Fibroblast of villous mesenchyme (primary cell): ENCODE data around the gene ITM2C. TPM values are rescaled to one million over a fixed set of nuclear protein-coding genes. Genes with fewer than 3 reads are reported as not detected.

Experiments
- DNase-seq: peaks from one replicate; pipeline ENCODE4 v3.0.0-alpha.2; 2010; ENCODE audit warnings: low read depth
- H3K4me3 ChIP-seq: 2 replicates; pipeline ENCODE4 v1.5.1; 2011; ENCODE audit warnings: low read depth, mild to moderate bottlenecking, low read length
- CTCF ChIP-seq: IDR thresholded peaks from 2 replicates; pipeline ENCODE4 v1.5.1; 2012; ENCODE audit warnings: low read depth, mild to moderate bottlenecking, low read length; ENCODE audit not compliant: insufficient read depth
- total RNA-seq: library from RNA; depleted of rRNA; stranded (reverse); fragments of >200 nt; gene quantifications from 2 replicates; pipeline ENCODE4 v1.2.3, GENCODE V29; 2012

Gene ITM2C
- total RNA-seq, 1 donor: 37.1 TPM

- no peak for TF ChIP-seq CTCF
- H3K4me3 ChIP-seq: no peak overlapping the region
- DNase-seq: no peak
These were observed 26.3 kb downstream of the ITM2C start for GRCh38 chr2:230891064-230891463.

DNA sequence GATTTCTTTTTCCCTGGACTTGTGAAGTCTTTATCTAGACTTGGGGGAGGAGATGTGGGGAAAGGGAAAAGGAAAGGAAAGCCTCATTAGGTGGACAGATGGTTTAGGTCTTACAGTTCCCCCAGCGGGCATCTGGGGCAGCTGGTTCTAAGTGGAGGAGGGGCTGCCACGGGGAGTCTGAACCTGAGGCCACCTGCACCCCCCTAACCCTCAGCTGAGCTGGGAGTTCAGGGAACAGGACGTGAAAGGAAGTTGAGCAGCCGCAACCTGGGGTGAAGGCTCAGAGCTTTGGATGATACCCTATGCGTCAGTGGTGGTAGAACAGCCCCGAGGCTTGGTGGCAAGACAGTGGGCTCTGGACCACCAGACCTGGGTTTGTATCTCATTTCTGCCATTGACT is 26.8 kb downstream of the ITM2C start:
- no peak for DNase-seq
- no peak overlapping the region for H3K4me3 ChIP-seq
- TF ChIP-seq CTCF: no peak

DNA sequence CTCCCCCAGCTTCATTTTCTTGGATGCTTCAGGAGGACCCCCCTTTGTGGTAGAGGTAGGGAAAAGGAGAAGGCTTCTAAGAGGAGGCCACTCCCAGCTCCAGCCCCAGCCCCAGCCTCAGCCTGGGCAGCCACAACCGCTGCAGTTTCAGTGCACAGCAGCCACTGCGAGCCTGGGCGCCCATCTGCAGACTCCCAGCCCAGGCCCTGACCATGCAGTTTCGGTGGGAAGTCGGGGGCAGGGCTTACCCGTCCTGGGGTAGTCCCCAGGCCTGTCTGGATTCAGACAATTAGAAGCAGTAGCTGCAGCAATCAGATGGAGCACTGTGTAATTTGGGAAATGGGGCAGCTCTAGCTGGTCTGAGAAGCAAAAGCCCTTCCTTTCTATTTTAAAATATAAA is 28.6 kb downstream of the ITM2C start:
- H3K4me3 ChIP-seq: no peak overlapping the region
- no peak for DNase-seq
- no peak for TF ChIP-seq CTCF

DNA sequence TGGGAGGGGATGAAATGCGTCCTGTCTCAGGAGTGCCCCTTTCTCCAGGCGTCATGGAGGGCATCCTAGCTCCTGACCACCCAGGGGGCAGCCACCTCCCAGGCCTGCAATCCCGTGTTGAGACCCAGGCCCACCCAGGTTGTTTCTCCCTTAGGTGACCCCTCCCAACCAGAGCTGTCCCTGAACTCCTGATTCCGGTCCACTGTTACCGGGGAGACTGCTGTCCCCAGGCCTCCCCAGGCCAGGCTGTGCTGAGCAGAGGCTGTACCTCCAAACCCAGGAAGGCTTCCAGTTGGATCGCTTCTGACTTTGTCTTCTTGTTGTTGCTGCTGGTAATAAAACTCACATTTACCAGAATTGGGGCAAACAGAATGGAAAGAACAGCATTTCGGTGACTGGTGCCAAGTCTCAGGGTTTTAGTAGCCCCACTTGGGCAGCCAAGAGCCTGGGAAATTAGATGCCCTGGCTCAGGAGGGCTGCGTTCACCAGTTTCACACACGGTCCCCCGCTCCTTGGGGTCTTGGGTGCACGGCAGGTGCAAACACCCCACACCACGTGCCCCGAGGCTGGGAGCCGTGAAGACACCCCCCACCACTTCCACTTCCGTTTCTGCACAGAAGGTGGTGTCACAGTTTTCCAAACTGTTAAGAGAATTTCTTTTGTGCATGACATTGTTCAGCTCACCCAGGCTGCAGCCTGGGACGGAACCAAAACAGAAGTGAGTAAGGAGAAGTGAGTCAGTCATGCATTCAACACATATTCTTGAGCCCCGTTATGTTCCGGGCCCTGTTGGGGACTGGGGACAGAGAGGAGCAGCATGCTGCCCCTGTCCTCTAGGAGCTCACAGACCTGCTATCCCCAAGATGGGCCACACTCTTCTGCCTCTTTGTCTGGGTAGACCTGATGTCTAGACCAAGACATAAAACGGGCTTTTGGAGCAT is 29.4 kb downstream of the ITM2C start:
- H3K4me3 ChIP-seq: no peak overlapping the region
- no peak for DNase-seq
- no peak for TF ChIP-seq CTCF

DNA sequence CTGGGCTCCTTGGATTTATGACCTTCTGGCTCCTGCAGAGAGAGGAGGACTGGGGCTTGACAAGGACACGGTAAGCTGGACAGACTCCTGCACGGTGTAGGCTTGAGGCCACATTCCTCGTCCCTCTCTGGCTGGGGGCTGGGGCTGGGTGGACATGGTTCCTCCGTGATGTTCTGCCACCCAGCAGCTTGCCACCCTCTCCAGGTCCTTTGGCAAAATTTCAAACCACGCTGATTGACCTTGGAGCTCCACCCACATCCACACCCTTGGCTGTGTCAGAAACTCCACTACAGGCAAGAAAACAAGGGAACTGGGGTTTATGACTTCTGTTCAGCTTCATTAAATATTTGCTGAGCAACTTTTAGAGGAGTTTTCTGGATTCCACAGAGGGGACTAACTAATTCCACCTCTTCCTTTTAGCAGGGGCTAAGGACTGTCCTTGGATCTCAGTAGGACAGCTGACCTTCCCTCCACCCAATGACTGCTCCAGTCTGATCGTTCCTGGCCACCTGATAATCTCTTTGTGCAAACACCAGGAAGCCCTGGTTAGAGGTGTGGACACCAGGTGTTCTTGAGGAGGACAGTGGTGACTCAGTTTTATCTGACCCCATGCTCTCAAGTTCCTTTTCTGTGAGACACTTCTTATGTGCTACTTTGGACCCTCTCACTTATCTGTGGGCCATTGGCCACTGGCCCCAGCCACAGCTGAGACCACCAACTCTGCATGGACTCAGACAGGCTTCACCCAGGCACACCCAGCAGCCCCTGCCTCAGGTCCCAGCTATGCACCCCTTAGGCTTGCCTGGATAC is 31.0 kb downstream of the ITM2C start:
- no peak for DNase-seq
- no peak for TF ChIP-seq CTCF
- H3K4me3 ChIP-seq: no peak overlapping the region

DNA sequence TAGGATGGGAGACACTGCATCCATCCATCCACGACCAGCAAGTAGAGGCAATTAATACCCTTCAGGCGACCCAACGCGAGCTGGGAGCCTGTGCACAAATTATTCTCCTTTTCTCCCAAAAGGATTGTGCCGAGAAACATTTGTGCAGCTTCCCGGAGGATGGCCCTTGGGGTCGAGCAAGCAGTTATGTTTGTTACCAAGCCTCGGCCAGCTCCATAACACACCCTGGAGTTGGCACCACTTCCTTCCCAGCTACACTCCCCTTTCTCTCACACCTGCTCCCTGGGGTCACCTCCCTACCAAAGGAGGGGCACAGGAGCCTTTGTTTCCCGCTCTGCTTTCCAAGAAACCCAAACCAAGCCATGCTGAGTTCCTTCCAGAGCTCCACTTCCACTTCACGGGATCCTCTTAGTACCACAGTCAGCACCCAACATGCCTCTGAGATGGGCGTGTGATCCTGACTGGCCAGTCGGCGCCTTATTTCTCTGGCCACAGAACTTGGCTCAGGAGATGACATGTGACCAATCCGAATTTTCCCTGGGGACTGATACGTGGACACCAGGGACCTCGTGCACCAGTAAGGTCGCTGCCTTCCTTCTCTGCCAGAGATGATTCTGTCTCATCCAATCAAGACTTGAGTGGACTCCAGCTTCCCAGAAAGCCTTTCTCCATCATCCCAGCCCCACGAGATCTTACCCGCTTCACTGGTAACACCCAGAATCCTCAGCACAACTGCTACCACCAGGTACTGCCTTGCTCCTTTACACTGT is 31.8 kb downstream of the ITM2C start:
- no peak for TF ChIP-seq CTCF
- DNase-seq: no peak
- no peak overlapping the region for H3K4me3 ChIP-seq
